GM19193 (cell line): ENCODE data around the gene POLR2C.

Experiments used
- POLR2A ChIP-seq: IDR thresholded peaks from 4 replicates; pipeline ENCODE4 v1.6.1; 2011; ENCODE audit not compliant: insufficient read depth, insufficient read length; ENCODE audit errors: extremely low read depth

The POLR2C gene

GRCh38 chr16:57473176-57473840, 10.8 kb downstream of the POLR2C start:
- TF ChIP-seq POLR2A, result no peak

GRCh38 chr16:57473906-57474305, 11.4 kb downstream of the POLR2C start:
- no peak for TF ChIP-seq POLR2A

GRCh38 chr16:57474671-57475661, 12.5 kb downstream of the POLR2C start:
- TF ChIP-seq POLR2A, result no peak

GRCh38 chr16:57475711-57476339, 13.3 kb downstream of the POLR2C start:
- TF ChIP-seq POLR2A, result no peak

GRCh38 chr16:57476546-57477410, 14.3 kb downstream of the POLR2C start:
- no peak for TF ChIP-seq POLR2A

- no peak for TF ChIP-seq POLR2A
These were observed 15.2 kb downstream of the POLR2C start for GRCh38 chr16:57477531-57478202.

- TF ChIP-seq POLR2A, result no peak
These were observed 16.1 kb downstream of the POLR2C start for GRCh38 chr16:57478396-57479204.

GRCh38 chr16:57479205-57479975, 16.9 kb downstream of the POLR2C start:
- TF ChIP-seq POLR2A, result no peak

- TF ChIP-seq POLR2A, result no peak
These were observed 17.7 kb downstream of the POLR2C start for GRCh38 chr16:57479976-57480753.

- TF ChIP-seq POLR2A, result no peak
These were observed 18.3 kb downstream of the POLR2C start for GRCh38 chr16:57480754-57481230.

GRCh38 chr16:57481421-57481820, 18.9 kb downstream of the POLR2C start:
- TF ChIP-seq POLR2A, result no peak
